ENCODE data around the gene ETS1.

Gene ETS1

DNA sequence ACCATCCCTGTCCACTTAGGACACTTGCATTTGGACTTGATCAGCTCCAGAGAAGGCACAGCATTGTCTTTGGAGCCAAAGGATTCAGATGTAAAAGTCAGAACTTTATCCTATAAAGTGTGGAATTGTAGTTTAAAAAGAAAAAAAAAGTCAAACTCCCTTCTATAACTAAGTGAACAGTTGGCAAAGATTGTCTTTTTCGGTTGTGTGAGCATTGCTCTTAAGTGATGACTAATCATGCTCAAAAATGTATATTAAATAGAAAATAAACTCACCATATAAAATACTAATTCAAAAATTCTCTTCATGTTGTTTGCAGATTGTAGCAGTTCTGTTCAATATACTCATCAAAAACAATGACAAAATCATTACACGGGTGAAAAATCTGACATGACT, 93.8 kb downstream of the ETS1 start:
- Histone ChIP-seq H3K4me2 (ENCODE audit: insufficient read depth, low read length) (no peak overlapping the region), H3K4me1 (ENCODE audit: insufficient read depth, low read length) (peaks cover 46% of the 10 kb centered on the region), H3K27me3 (ENCODE audit: insufficient read depth, low read length, poor library complexity) (no peaks in the 10 kb centered on the region), H3K36me3 (ENCODE audit: insufficient read depth, low read length) (peaks cover 64% of the 10 kb centered on the region), H4K20me1 (ENCODE audit: insufficient read depth, low read length) (peaks cover 70% of the 10 kb centered on the region), H3K79me2 (ENCODE audit: insufficient read depth, low read length) (peaks cover 94% of the 10 kb centered on the region), H3K4me3 (ENCODE audit: low read depth in 1 of 2, low read length in 2 of 2) (no peak overlapping the region), H3K27ac (ENCODE audit: low read length) (peak overlapping the region; percentile 47), H2AFZ (ENCODE audit: low read depth, low read length) (no peak overlapping the region), H3K9me3 (ENCODE audit: insufficient read depth, low read length, severe bottlenecking) (no peaks in the 10 kb centered on the region), H3K9ac (ENCODE audit: low read depth, low read length) (no peak overlapping the region)
- TF ChIP-seq, protein P1, sequence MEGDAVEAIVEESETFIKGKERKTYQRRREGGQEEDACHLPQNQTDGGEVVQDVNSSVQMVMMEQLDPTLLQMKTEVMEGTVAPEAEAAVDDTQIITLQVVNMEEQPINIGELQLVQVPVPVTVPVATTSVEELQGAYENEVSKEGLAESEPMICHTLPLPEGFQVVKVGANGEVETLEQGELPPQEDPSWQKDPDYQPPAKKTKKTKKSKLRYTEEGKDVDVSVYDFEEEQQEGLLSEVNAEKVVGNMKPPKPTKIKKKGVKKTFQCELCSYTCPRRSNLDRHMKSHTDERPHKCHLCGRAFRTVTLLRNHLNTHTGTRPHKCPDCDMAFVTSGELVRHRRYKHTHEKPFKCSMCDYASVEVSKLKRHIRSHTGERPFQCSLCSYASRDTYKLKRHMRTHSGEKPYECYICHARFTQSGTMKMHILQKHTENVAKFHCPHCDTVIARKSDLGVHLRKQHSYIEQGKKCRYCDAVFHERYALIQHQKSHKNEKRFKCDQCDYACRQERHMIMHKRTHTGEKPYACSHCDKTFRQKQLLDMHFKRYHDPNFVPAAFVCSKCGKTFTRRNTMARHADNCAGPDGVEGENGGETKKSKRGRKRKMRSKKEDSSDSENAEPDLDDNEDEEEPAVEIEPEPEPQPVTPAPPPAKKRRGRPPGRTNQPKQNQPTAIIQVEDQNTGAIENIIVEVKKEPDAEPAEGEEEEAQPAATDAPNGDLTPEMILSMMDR (IDR thresholded peaks at IDR 0.05; ENCODE audit: borderline replicate concordance, extremely low read depth, low read length, poor library complexity, severe bottlenecking) = no peak
- TF ChIP-seq EZH2 (IDR thresholded peaks at IDR 0.05; ENCODE audit: borderline replicate concordance, low read depth, low read length, severe bottlenecking) = no peak
- DNase-seq (no peak), ATAC-seq (ENCODE audit: insufficient read depth, low read depth) (no peak)

DNA sequence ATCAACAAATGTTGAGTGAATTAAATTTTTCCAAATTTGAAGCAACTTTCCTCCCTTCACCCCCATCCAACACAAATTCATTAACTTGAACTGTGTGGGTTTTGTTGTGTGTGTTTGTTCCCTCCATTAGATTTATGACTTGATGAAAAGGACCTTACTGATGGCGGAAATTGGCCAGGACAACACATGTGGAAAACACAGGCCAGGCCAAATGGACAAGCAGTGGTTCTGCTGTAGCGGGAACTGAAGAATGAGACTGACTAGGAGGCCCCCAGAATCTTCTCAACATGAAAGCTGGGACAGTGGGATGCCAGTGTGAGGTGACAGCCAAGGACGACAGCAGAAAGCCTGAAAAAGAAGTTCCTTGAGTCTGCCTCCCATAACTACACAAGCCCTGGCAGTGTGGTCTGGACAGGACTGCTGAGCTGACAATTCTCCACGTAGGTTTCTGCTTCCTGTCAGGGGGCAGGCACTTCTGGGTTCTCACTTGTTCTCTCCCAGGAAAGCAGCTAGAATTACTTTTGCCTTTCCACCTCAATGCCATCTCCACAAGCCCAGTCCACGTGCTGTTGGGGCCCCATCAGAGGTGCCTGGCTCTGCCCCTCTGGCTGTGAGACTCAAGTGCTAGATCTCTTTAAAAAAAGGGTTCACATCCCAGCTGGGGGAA, 94.3 kb downstream of the ETS1 start:
- peak; percentile 73 for ATAC-seq (ENCODE audit: insufficient read depth, low read depth)
- Histone ChIP-seq H3K9me3 (ENCODE audit: insufficient read depth, low read length, severe bottlenecking) (no peaks in the 10 kb centered on the region), H4K20me1 (ENCODE audit: insufficient read depth, low read length) (peaks cover 65% of the 10 kb centered on the region), H3K27me3 (ENCODE audit: insufficient read depth, low read length, poor library complexity) (no peaks in the 10 kb centered on the region), H3K4me2 (ENCODE audit: insufficient read depth, low read length) (no peak overlapping the region), H3K27ac (ENCODE audit: low read length) (peak overlapping the region; percentile 47), H3K9ac (ENCODE audit: low read depth, low read length) (no peak overlapping the region), H2AFZ (ENCODE audit: low read depth, low read length) (no peak overlapping the region), H3K4me3 (ENCODE audit: low read depth in 1 of 2, low read length in 2 of 2) (no peak overlapping the region), H3K4me1 (ENCODE audit: insufficient read depth, low read length) (peaks cover 45% of the 10 kb centered on the region), H3K79me2 (ENCODE audit: insufficient read depth, low read length) (peaks cover 92% of the 10 kb centered on the region), H3K36me3 (ENCODE audit: insufficient read depth, low read length) (peaks cover 69% of the 10 kb centered on the region)
- peak; percentile 39 for DNase-seq
- TF ChIP-seq, protein P1 (IDR thresholded peaks at IDR 0.05; ENCODE audit: borderline replicate concordance, extremely low read depth, low read length, poor library complexity, severe bottlenecking) = no peak
- no peak for TF ChIP-seq EZH2 (IDR thresholded peaks at IDR 0.05; ENCODE audit: borderline replicate concordance, low read depth, low read length, severe bottlenecking)

DNA sequence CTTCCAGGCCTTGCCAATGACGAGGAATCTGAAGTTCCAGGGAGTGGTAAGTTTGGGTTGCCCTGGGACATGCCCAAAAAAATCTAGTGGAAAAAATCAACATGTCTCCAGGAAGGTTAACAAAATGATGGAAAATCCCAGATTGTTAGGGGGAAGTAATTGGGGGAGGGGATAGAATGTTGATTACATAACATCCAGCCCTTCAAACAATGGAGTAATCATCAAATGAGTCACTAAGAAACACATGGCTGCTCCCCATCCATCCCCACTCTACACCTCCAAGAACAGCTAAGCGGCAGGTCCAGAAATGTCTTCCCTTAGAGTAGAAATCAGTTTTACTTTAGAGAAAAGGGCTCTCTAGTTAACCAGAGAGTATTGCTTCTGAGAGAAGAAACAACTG, 94.9 kb downstream of the ETS1 start:
- Histone ChIP-seq H4K20me1 (ENCODE audit: insufficient read depth, low read length) (peaks cover 59% of the 10 kb centered on the region), H3K27ac (ENCODE audit: low read length) (peak overlapping the region; percentile 26; the same call in 1 of the 2 replicates), H3K79me2 (ENCODE audit: insufficient read depth, low read length) (peaks cover 90% of the 10 kb centered on the region), H3K4me3 (ENCODE audit: low read depth in 1 of 2, low read length in 2 of 2) (no peak overlapping the region), H3K4me1 (ENCODE audit: insufficient read depth, low read length) (peaks cover 41% of the 10 kb centered on the region), H3K9ac (ENCODE audit: low read depth, low read length) (no peak overlapping the region), H3K4me2 (ENCODE audit: insufficient read depth, low read length) (no peak overlapping the region), H3K36me3 (ENCODE audit: insufficient read depth, low read length) (peaks cover 68% of the 10 kb centered on the region), H2AFZ (ENCODE audit: low read depth, low read length) (no peak overlapping the region), H3K27me3 (ENCODE audit: insufficient read depth, low read length, poor library complexity) (no peaks in the 10 kb centered on the region), H3K9me3 (ENCODE audit: insufficient read depth, low read length, severe bottlenecking) (no peaks in the 10 kb centered on the region)
- DNase-seq = no peak
- no peak for ATAC-seq (ENCODE audit: insufficient read depth, low read depth)
- no peak for TF ChIP-seq EZH2 (IDR thresholded peaks at IDR 0.05; ENCODE audit: borderline replicate concordance, low read depth, low read length, severe bottlenecking)
- TF ChIP-seq, protein P1 (IDR thresholded peaks at IDR 0.05; ENCODE audit: borderline replicate concordance, extremely low read depth, low read length, poor library complexity, severe bottlenecking) = no peak

Data from DND-41 (cell line).